ENCODE results near the gene TNFRSF14.
"Not testable (repeated sequence)": the region's sequence is repeated elsewhere in the genome, so short reads cannot be mapped to it uniquely, and the experiment has no call there.

Gene TNFRSF14

GRCh38 chr1:2567083-2567679, 11.0 kb downstream of the TNFRSF14 start:
- TF ChIP-seq CTCF (IDR thresholded peaks at IDR 0.05; ENCODE audit: low read depth, low read length, missing control alignments) = no peak
- H3K4me3 ChIP-seq (ENCODE audit: low read depth, low read length) = no peak overlapping the region
- DNase-seq (ENCODE audit: low read depth) = no peak
- in situ Hi-C loops (cut with HindIII; ENCODE audit: low sequenced_read_pairs) = loop anchor here (10.0 kb wide), 2 partner anchors 142 to 858 kb away; no protein-coding TSS in a partner anchor

- not testable (repeated sequence) for DNase-seq (ENCODE audit: low read depth); H3K4me3 ChIP-seq (ENCODE audit: low read depth, low read length)
- in situ Hi-C loops (cut with HindIII; ENCODE audit: low sequenced_read_pairs) = loop anchor here (10.0 kb wide), 2 partner anchors 144 to 856 kb away; no protein-coding TSS in a partner anchor
Observed at GRCh38 chr1:2568187-2568816, 12.1 kb downstream of the TNFRSF14 start.

GRCh38 chr1:2569060-2569459, 12.9 kb downstream of the TNFRSF14 start:
- no peak for DNase-seq (ENCODE audit: low read depth)
- in situ Hi-C loops (cut with HindIII; ENCODE audit: low sequenced_read_pairs) = loop anchor here (10.0 kb wide), 2 partner anchors 144 to 856 kb away; no protein-coding TSS in a partner anchor
- H3K4me3 ChIP-seq (ENCODE audit: low read depth, low read length) = no peak overlapping the region
- no peak for TF ChIP-seq CTCF (IDR thresholded peaks at IDR 0.05; ENCODE audit: low read depth, low read length, missing control alignments)

- DNase-seq (ENCODE audit: low read depth); H3K4me3 ChIP-seq (ENCODE audit: low read depth, low read length): not testable (repeated sequence)
- in situ Hi-C loops (cut with HindIII; ENCODE audit: low sequenced_read_pairs) = loop anchor here (10.0 kb wide), 2 partner anchors 145 to 855 kb away; no protein-coding TSS in a partner anchor
Observed at GRCh38 chr1:2569703-2570102, 13.5 kb downstream of the TNFRSF14 start.

GRCh38 chr1:2570332-2570731, 14.2 kb downstream of the TNFRSF14 start:
- no peak for DNase-seq (ENCODE audit: low read depth)
- TF ChIP-seq CTCF (IDR thresholded peaks at IDR 0.05; ENCODE audit: low read depth, low read length, missing control alignments) = no peak
- in situ Hi-C loops (cut with HindIII; ENCODE audit: low sequenced_read_pairs) = no loop called here
- H3K4me3 ChIP-seq (ENCODE audit: low read depth, low read length) = no peak overlapping the region

GRCh38 chr1:2571348-2571747, 15.2 kb downstream of the TNFRSF14 start:
- no peak for DNase-seq (ENCODE audit: low read depth)
- no peak overlapping the region for H3K4me3 ChIP-seq (ENCODE audit: low read depth, low read length)
- in situ Hi-C loops (cut with HindIII; ENCODE audit: low sequenced_read_pairs) = no loop called here
- no peak for TF ChIP-seq CTCF (IDR thresholded peaks at IDR 0.05; ENCODE audit: low read depth, low read length, missing control alignments)

- DNase-seq (ENCODE audit: low read depth) = no peak
- in situ Hi-C loops (cut with HindIII; ENCODE audit: low sequenced_read_pairs) = no loop called here
- H3K4me3 ChIP-seq (ENCODE audit: low read depth, low read length) = no peak overlapping the region
- no peak for TF ChIP-seq CTCF (IDR thresholded peaks at IDR 0.05; ENCODE audit: low read depth, low read length, missing control alignments)
Observed at GRCh38 chr1:2573250-2573920, 17.2 kb downstream of the TNFRSF14 start.

Measured in astrocyte of the cerebellum (primary cell).